Omental fat pad (tissue), 4 donors: Measurements from ENCODE around the gene CASZ1. TPM values are rescaled to one million over a fixed set of nuclear protein-coding genes. Genes with fewer than 3 reads are reported as not detected.

Experiments
- ATAC-seq: fragments of 150-250 bp; one replicate; pipeline ENCODE4 v1.9.1; 2016; ENCODE audit warnings: mild to moderate bottlenecking, moderate library complexity; ENCODE audit not compliant: low FRiP score
- DNase-seq: peaks from one replicate; pipeline ENCODE4 v3.0.0-alpha.2; 2019; ENCODE audit warnings: low spot score
- total RNA-seq, 4 donors: library from RNA; depleted of rRNA; stranded (reverse); fragments of >200 nt; gene quantifications; one replicate each; pipeline ENCODE4 v1.1.0, GENCODE V29; 2016
- TF ChIP-seq, protein P1 (sequence below), 3 donors: fragments of 450-650 bp; IDR thresholded peaks; one replicate each; pipeline ENCODE4 v1.5.1; 2016 to 2017; ENCODE audit warnings: antibody characterized with exemption in 3 of 3, mild to moderate bottlenecking in 3 of 3, moderate library complexity in 2 of 3

The CASZ1 gene
- total RNA-seq, 4 donors from 2014 or later: 2.5 to 7.9 (median 6.0) TPM

DNA sequence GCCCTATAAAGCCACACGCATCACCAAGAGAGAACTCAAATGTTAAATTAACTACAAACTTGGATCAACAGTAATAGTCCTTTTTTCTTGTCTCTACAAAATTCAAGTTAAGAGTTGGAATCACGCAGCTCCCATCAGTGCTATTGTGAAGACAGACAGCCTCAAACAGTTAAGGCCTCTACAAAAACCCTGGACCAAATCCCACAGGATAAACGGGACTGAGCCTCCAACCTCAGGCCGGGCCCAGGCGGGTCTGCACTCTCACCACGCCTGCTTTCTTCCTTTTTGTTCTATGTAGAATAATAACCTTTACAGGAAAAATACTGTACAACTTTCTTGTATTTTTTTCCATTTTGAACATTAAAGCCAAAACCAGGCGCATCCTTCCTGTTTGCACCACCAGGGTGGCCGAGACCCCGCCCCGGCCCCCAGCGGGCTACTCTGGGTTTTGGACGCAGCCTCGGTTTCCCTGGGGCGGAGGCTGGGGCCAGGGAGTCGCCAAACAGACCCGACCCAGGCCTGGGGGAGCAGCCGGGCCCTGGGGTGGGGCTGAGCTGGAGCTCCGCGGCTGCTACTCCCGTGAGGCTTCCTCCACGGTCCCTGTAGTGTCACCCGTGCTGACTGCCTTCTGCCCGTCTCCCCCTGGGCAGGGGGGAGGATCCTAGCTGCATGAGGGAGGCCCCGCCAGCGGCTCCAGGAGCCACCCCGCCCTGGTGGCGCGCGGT, 158.4 kb downstream of the CASZ1 start:
- DNase-seq (no peak), ATAC-seq (no peak)
- TF ChIP-seq, protein P1, sequence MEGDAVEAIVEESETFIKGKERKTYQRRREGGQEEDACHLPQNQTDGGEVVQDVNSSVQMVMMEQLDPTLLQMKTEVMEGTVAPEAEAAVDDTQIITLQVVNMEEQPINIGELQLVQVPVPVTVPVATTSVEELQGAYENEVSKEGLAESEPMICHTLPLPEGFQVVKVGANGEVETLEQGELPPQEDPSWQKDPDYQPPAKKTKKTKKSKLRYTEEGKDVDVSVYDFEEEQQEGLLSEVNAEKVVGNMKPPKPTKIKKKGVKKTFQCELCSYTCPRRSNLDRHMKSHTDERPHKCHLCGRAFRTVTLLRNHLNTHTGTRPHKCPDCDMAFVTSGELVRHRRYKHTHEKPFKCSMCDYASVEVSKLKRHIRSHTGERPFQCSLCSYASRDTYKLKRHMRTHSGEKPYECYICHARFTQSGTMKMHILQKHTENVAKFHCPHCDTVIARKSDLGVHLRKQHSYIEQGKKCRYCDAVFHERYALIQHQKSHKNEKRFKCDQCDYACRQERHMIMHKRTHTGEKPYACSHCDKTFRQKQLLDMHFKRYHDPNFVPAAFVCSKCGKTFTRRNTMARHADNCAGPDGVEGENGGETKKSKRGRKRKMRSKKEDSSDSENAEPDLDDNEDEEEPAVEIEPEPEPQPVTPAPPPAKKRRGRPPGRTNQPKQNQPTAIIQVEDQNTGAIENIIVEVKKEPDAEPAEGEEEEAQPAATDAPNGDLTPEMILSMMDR (IDR thresholded peaks at IDR 0.05): no peak

DNA sequence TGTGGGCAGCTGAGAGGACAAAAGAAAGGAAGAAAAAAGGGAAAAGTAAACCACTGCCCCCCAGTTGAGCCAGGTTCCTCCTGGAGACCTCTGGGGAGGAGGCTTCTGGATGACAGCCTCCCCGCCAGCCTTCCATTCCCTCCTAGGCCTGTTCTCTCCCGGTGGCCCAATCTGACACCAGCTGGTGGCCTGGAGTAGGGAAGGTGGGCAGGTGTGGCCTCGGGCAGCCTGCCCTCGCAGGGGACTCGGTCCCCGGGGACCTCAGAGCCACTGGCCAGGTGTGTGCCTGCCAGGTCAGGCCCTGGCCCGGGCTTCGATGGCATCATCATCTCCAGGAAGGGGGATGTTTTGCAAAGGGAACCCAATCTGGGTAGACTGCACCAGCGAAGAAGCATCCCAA, 159.0 kb downstream of the CASZ1 start:
- ATAC-seq: no peak

GRCh38 chr1:10635992-10636391, 160.5 kb downstream of the CASZ1 start:
- TF ChIP-seq, protein P1 (IDR thresholded peaks at IDR 0.05): no peak
- no peak for DNase-seq
- ATAC-seq: no peak

More for the DNA sequence above, 159.0 kb downstream of the CASZ1 start:
- TF ChIP-seq, protein P1 (IDR thresholded peaks at IDR 0.05): no peak
- DNase-seq: no peak

DNA sequence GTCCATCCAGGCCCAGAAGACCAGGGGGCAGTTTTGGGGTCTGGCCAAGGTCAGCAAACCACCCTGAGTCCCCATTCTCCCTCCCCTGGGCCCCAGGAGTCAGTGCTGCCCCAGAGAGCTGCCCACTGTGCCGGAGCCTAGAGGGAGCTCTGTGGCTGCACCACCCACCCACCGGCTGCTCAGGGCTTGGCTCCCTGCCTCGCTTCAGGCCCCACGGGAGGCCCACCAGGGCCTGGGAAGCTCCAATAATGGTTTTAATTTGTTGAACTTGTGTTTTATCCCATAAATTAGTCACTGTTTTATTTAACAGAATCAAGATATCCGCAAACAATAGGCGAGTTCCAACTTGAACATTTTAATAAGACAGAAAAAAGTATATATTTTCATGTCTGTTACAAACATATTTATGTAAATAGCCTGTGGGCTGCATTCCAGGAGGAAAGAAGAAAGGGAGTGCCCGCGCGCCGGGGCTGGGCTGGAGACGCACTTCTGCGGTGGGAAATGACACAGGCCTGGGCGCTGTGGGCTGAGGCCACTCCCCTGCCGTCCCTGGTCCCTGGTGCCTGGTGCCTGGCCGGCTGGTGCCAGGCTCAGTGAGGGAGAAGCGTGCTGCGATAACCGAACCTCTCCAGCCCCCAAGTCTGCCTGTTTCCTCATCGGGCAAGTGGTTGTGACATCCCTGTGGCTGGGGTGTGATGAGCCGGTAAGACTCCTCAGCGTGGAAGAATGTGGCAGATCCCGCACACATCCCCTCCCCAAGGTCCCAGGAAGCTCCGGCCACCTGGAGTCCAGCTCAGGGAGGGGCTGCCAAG, 161.2 kb downstream of the CASZ1 start:
- ATAC-seq (no peak), DNase-seq (no peak)
- TF ChIP-seq, protein P1 (IDR thresholded peaks at IDR 0.05): no peak

GRCh38 chr1:10634428-10635084, 161.9 kb downstream of the CASZ1 start:
- TF ChIP-seq, protein P1 (IDR thresholded peaks at IDR 0.05): no peak
- DNase-seq: no peak

DNA sequence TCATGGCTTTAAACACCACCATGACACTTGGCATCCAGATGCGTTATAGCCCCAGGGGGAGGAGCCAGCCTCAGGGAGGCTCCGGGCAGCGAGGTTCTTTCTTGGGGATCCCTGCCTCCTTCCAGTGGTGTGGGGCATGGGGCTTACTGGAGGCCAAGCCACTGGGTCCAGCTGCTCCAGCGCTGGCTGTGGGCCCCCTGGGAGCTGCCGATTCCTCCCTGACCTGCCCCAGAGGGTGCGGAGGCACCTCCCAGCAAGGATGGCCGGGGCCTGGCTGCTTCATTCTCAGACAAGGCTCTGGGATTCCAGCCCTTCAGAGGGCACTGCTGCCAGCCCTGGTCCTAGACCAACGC, 162.4 kb downstream of the CASZ1 start:
- DNase-seq: no peak

More at GRCh38 chr1:10634428-10635084, 161.9 kb downstream of the CASZ1 start:
- no peak for ATAC-seq

More for the DNA sequence above, 162.4 kb downstream of the CASZ1 start:
- ATAC-seq: no peak
- TF ChIP-seq, protein P1 (IDR thresholded peaks at IDR 0.05): no peak
